HG02610 (cell line): ENCODE measurements around the gene FICD.
A peak's percentile ranks its signal among the peaks of the same experiment; 100 is the strongest.

Experiments used
- ATAC-seq: cut with Tn5 transposase; IDR thresholded peaks from one replicate; pipeline ENCODE4 v1.9.1; 2021; ENCODE audit warnings: mild to moderate bottlenecking, moderate library complexity; ENCODE audit not compliant: unreplicated experiment

Gene FICD

DNA sequence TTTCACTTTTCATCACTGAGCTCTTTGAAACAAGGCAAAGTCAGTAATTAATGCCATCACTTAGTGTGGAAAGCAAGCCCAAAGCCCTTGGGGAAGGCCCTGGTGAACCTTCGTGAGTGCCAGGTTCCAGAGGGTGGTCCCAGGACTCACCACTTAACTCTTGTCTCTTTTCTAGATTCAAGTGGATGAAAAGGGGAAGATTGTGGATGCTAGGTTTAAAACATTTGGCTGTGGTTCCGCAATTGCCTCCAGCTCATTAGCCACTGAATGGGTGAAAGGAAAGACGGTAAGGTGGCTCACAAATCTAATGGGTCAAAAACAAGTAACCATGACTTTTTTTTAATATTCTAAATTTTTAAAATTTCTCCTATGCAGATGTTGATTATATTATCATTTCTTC, 50.1 kb downstream of the FICD start:
- ATAC-seq = no peak

- no peak for ATAC-seq
These were observed 50.9 kb downstream of the FICD start for GRCh38 chr12:108565976-108566375.

- no peak for ATAC-seq
These were observed 51.4 kb downstream of the FICD start for GRCh38 chr12:108566452-108566851.

- ATAC-seq = no peak
These were observed 52.6 kb downstream of the FICD start for GRCh38 chr12:108567406-108568337.

DNA sequence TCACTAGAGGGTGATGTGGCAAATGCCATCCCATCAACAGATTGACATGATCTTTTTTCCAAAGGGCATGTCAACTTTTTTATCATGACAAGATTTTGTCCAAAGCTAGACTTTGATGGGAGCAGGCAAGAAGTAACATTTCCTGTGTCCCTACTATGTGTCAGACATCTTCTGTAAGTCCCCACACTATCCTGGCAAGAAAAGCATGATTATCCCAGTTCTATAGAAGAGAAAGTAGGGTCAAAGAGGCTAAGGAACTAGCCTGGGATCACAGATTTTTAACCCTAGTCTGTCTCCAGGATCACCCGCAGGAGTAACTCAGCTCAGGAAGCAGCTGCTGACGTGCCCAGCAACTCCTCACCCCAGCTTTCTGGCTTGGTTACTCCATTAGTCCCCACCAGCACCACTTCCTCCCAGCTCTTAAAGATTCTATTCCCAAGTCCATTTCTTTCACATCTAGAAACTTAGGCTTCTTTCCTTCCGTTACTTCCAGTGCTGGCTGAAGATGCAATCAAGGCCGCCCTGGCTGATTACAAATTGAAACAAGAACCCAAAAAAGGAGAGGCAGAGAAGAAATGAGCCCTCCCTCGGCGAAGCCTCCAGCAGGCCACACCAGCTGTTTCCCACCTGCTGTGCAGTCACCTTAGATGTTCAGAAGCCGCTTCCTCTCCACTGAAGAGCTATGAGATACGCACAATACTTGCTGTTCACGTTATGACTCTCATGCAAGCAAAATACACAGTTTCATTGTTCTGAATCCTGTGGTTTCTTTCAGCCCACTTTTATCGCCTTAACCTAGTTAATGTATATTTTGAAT, 53.5 kb downstream of the FICD start:
- peak; percentile 64 for ATAC-seq
